ENCODE data around the gene MCM5.

Gene MCM5

DNA sequence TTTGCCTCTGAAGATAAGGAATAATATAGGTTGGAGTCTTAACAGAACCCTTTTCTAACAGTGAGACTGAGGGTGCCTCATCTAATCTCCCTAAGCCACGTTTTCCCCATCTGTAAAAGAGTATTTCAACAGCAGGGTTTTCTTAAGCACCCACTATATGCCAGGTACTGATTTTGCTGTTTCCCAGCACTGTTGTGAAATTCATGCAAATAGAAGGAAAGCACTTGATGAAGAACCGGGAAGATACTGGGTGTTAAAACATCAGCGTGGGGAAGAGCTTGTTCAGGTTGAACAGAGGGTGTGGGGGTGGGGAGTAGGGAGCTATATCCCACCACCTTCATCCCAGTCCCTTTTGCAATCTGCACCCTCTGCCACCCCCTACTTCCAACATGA lies 16.3 kb upstream of the MCM5 start:
- Histone ChIP-seq H3K4me1 (ENCODE audit: low read length) (peaks cover 9% of the 10 kb centered on the region), H3K4me2 (ENCODE audit: low read depth, low read length) (no peak overlapping the region), H3K9ac (ENCODE audit: low read length) (no peak overlapping the region), H2AFZ (ENCODE audit: low read length) (no peak overlapping the region), H3K9me3 (replicated peaks; ENCODE audit: insufficient read depth, low read length) (no peaks in the 10 kb centered on the region), H3K79me2 (ENCODE audit: low read length) (no peaks in the 10 kb centered on the region), H4K20me1 (ENCODE audit: insufficient read depth, low read length) (no peaks in the 10 kb centered on the region), H3K9me2 (replicated peaks; ENCODE audit: insufficient read depth, low read length) (no peaks in the 10 kb centered on the region), H3K4me3 (ENCODE audit: low read length) (no peak overlapping the region), H3F3A (ENCODE audit: insufficient read depth, low read length) (peaks cover 9% of the 10 kb centered on the region; the same call in 1 of the 2 replicates), H3K27me3 (replicated peaks; ENCODE audit: insufficient read depth, low read length) (no peaks in the 10 kb centered on the region), H3K36me3 (replicated peaks; ENCODE audit: insufficient read depth, low read length) (no peaks in the 10 kb centered on the region), H3K27ac (ENCODE audit: low read length) (no peak overlapping the region)
- TF ChIP-seq EZH2 (optimal IDR thresholded peaks at IDR 0.05; ENCODE audit: low read depth, low read length): no peak
- TF ChIP-seq EZH2phosphoT487 (IDR thresholded peaks at IDR 0.05; ENCODE audit: low read length): no peak
- TF ChIP-seq, protein P1, sequence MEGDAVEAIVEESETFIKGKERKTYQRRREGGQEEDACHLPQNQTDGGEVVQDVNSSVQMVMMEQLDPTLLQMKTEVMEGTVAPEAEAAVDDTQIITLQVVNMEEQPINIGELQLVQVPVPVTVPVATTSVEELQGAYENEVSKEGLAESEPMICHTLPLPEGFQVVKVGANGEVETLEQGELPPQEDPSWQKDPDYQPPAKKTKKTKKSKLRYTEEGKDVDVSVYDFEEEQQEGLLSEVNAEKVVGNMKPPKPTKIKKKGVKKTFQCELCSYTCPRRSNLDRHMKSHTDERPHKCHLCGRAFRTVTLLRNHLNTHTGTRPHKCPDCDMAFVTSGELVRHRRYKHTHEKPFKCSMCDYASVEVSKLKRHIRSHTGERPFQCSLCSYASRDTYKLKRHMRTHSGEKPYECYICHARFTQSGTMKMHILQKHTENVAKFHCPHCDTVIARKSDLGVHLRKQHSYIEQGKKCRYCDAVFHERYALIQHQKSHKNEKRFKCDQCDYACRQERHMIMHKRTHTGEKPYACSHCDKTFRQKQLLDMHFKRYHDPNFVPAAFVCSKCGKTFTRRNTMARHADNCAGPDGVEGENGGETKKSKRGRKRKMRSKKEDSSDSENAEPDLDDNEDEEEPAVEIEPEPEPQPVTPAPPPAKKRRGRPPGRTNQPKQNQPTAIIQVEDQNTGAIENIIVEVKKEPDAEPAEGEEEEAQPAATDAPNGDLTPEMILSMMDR (IDR thresholded peaks at IDR 0.05; ENCODE audit: low read length): no peak
- DNase-seq: no peak

DNA sequence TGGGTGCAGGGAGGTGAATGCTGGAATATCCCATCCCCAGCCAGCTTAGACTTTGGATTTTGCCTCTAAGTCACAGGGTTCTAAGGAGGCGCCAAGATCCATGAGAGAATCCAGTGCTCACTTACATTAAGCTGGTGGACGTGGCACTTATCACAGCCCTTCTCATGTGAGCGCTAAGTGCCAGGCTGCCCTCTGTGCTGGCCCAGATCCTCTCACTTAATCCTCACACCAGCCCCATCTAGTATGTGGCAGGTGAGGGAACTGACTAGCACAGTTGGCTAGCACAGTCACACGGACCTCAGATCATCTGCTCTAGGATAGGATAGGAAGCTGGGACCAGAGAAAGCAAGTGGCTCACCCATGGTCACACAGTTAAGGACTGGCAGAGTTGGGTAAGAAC lies 15.4 kb upstream of the MCM5 start:
- no peak for TF ChIP-seq EZH2phosphoT487 (IDR thresholded peaks at IDR 0.05; ENCODE audit: low read length)
- TF ChIP-seq EZH2 (optimal IDR thresholded peaks at IDR 0.05; ENCODE audit: low read depth, low read length): no peak
- TF ChIP-seq, protein P1 (IDR thresholded peaks at IDR 0.05; ENCODE audit: low read length): no peak
- no peak for DNase-seq
- Histone ChIP-seq H3K9ac (ENCODE audit: low read length) (no peak overlapping the region), H3K4me2 (ENCODE audit: low read depth, low read length) (no peak overlapping the region), H3K79me2 (ENCODE audit: low read length) (no peaks in the 10 kb centered on the region), H3K4me3 (ENCODE audit: low read length) (no peak overlapping the region), H3K27me3 (replicated peaks; ENCODE audit: insufficient read depth, low read length) (no peaks in the 10 kb centered on the region), H3K4me1 (ENCODE audit: low read length) (peaks cover 9% of the 10 kb centered on the region), H4K20me1 (ENCODE audit: insufficient read depth, low read length) (no peaks in the 10 kb centered on the region), H2AFZ (ENCODE audit: low read length) (no peak overlapping the region), H3K9me2 (replicated peaks; ENCODE audit: insufficient read depth, low read length) (no peaks in the 10 kb centered on the region), H3K36me3 (replicated peaks; ENCODE audit: insufficient read depth, low read length) (no peaks in the 10 kb centered on the region), H3F3A (ENCODE audit: insufficient read depth, low read length) (peaks cover 9% of the 10 kb centered on the region; the same call in 1 of the 2 replicates), H3K27ac (ENCODE audit: low read length) (no peak overlapping the region), H3K9me3 (replicated peaks; ENCODE audit: insufficient read depth, low read length) (no peaks in the 10 kb centered on the region)

DNA sequence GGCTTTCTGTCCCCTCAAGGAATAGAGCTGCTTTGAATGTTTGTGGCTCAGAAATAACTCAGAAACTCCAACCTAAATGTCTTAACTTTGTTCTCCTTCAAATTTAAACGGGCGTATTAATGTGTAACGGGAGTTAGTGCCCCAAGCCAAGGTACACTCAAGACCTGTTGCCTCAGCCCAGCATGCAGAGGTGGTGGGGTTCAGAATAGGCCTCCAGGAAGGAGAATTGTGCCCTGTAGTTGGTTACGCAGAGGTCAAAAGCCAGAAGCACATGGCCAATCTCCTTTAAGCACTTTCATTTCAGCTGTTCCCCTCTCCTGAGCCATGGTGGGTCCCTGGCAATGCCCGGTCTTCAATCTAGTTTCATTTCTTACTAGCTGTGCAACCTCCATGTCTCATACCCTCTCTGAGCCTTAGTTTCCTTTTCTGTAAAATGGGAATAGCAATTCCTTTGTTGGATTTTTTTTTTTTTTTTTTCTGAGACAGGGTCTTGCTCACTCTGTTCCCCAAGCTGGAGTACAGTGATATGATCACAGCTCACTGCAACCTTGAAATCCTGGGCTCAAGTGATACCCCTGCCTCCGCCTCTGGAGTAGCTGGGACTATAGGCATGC lies 14.9 kb upstream of the MCM5 start:
- Histone ChIP-seq H4K20me1 (ENCODE audit: insufficient read depth, low read length) (no peaks in the 10 kb centered on the region), H3F3A (ENCODE audit: insufficient read depth, low read length) (peaks cover 8% of the 10 kb centered on the region; the same call in 1 of the 2 replicates), H3K4me2 (ENCODE audit: low read depth, low read length) (no peak overlapping the region), H3K9me2 (replicated peaks; ENCODE audit: insufficient read depth, low read length) (no peaks in the 10 kb centered on the region), H3K9me3 (replicated peaks; ENCODE audit: insufficient read depth, low read length) (no peaks in the 10 kb centered on the region), H3K27me3 (replicated peaks; ENCODE audit: insufficient read depth, low read length) (no peaks in the 10 kb centered on the region), H3K4me3 (ENCODE audit: low read length) (no peak overlapping the region), H3K27ac (ENCODE audit: low read length) (no peak overlapping the region), H3K4me1 (ENCODE audit: low read length) (peaks cover 9% of the 10 kb centered on the region), H3K36me3 (replicated peaks; ENCODE audit: insufficient read depth, low read length) (no peaks in the 10 kb centered on the region), H2AFZ (ENCODE audit: low read length) (no peak overlapping the region), H3K9ac (ENCODE audit: low read length) (no peak overlapping the region), H3K79me2 (ENCODE audit: low read length) (no peaks in the 10 kb centered on the region)
- TF ChIP-seq, protein P1 (IDR thresholded peaks at IDR 0.05; ENCODE audit: low read length): no peak
- TF ChIP-seq EZH2 (optimal IDR thresholded peaks at IDR 0.05; ENCODE audit: low read depth, low read length): no peak
- no peak for TF ChIP-seq EZH2phosphoT487 (IDR thresholded peaks at IDR 0.05; ENCODE audit: low read length)
- DNase-seq: no peak
